G401 (cell line): ENCODE data around the gene MAFG. TPM values are rescaled to one million over a fixed set of nuclear protein-coding genes. Genes with fewer than 3 reads are reported as not detected.

Experiments used
- DNase-seq: peaks from one replicate; pipeline ENCODE4 v3.0.0-alpha.2; 2015; ENCODE audit warnings: low spot score
- in situ Hi-C: cut with HindIII; loops from 2 replicates; pipeline ENCODE4 v1.10.0; 2016; ENCODE audit warnings: low sequenced_read_pairs, mixed read lengths
- total RNA-seq: library from RNA; depleted of rRNA; stranded (reverse); fragments of >200 nt; shearing (Covaris generic); gene quantifications from 2 replicates; pipeline ENCODE4 v1.2.3, GENCODE V29; 2014

MAFG gene
- total RNA-seq, 1 experiment from 2014 or later, result 15.6 TPM

DNA sequence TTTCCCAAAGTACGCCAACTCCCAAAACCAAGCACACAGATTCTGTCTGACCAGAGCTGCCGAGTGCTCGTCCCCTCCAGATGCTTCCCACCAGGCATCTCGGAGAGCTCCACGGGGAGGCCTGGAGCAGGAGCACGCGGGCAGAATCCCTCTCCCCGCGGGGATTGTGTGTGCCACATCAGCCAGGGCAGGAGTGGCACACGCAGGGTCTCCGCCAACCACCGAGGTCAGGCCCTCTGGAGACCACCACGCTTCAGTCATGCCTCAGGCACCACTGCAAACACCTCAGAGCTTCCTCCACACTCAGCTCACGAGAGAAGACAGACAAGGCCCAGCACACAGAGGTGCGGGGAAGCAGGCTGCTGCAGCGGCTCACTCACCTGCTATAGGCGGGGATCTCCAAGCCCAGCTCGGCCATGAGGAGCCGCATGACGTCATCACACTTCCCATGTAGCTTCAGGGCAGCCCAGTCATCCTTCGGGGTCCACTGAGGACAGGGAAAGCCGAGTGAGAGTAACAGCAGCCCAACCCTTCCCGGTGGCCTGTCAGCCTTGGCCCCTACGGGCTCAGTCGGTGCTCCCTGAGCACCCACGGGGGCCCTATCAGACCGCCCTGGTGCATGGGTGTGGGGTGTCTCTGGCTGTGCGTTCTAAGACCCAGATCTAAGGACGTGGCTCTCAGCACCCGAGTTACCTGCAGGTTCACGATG is 14.0 kb downstream of the MAFG start:
- DNase-seq, result no peak
- in situ Hi-C loops, result no loop called here

DNA sequence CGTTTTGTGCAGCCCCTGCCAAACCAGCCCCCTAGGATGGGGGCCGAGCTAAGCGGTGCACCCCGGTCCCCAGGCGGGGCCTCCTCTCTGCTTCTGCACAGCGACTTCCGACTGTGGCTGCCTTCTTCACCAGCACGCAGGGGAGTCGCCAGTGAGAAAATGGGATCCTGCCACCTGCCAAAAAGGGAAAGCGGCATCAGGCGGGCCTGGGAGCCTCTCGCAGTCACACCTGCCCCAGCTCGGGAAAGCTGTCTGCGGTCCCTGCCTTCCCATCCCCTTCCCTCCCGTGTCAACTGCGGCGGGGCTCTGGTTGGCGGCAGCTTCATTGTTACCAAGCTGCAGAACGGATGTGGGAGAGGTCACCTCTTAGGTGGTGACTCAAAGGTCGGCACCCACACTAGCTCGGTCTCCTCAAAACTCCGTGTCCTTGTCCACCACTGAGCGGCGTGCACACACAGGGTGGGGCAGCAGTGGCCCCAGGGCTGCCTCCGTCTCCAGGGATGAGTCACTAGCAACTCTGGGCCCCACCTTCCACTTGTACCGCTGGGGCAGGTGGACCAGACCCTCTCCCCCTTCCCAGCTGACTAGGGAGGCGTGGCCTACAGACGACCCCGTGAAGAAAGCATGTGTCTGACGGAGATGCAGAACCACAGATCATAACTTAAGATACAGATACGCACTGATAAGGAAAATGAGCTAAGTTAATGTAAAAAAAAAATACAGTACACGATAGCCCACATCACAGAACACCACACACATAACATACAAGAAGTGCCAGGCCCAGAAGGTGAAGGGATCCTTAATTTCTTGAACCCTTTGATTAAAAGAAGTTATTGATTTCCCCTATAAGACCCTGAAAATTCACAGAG is 14.9 kb downstream of the MAFG start:
- no peak for DNase-seq
- in situ Hi-C loops, result no loop called here

DNA sequence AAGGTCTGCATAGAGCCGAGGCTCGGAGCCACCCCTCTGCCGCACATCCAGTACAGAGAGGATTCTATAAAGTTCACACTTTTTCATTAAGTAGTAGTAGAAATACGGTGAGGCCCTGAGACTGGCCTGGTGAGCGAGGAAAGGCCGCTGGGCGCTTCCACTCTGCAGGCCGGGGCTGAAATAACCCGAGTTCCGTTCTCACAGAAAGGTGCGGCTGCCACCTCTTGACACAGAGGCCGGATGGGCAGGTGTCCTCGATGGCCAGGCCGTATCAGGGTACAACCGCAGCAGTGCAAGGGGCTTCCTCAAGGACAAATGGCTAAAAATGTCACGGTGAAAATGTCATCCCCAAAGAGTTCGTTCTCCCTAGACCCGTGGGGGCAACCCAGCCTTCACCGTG is 15.6 kb downstream of the MAFG start:
- in situ Hi-C loops, result no loop called here
- no peak for DNase-seq

DNA sequence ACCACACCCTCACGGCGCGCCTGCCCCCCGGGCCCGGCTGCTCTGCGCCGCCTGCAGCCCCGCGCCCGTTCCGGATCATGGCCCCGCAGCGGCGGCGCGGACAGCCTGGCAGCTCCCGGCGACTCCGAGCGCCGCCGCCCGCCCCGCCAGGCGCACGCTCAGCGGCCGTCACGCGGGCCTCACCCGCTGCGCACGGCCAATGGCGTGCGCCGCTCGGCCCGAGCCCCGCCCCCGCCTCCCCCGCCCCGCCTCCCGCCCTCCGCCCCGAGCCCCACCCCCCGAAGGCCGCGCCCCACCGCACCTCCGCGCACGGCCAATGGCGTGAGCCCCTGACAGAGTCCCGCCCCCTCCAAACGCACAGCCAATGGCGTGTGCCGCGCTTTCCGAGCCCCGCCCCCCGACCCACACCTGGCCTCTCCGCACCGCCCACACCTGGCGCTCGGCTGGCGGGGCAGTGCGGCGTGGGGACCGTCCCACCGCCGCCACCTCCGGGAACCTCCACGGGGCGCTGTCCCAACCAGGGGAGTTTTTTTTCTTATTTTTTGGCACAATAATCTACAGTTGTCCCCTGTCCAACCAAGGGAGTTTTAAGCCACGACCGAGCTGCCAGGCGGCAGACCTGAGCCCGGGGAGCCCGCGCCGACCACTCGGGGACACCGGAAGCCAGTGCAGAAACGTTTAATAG is 16.1 kb downstream of the MAFG start, which contains the start of gene PCYT2:
TSS of gene PCYT2 (minus strand) at position 123 of the 685 bp plus-strand sequence. CDS start at position 79, 44 bp downstream.
- DNase-seq, result peak; percentile 93

DNA sequence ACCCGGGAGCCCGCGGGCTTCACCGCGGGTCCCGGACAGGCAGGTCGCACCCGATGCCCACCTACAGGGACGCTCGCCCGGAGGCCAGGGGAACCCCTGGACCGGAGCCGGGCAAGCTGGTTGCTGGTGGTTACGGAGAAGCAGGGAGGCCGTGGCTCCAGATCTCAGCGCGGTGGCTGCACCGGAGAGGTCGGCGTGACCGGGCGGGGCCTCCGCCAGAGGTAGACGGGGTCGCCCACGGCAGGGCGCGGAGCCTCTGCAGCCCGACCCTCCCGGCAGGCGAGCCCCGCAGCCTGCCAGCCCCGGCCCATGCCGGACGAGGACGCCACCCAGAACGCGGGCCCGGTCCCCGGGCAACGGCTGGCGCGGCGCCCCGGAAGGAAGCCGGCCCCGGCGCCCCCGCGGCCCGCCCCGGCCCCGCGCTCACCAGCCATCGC is 16.7 kb downstream of the MAFG start:
- no peak for DNase-seq
- in situ Hi-C loops, result no loop called here

More for the DNA sequence above, 16.1 kb downstream of the MAFG start, which contains the start of gene PCYT2:
- in situ Hi-C loops, result no loop called here

DNA sequence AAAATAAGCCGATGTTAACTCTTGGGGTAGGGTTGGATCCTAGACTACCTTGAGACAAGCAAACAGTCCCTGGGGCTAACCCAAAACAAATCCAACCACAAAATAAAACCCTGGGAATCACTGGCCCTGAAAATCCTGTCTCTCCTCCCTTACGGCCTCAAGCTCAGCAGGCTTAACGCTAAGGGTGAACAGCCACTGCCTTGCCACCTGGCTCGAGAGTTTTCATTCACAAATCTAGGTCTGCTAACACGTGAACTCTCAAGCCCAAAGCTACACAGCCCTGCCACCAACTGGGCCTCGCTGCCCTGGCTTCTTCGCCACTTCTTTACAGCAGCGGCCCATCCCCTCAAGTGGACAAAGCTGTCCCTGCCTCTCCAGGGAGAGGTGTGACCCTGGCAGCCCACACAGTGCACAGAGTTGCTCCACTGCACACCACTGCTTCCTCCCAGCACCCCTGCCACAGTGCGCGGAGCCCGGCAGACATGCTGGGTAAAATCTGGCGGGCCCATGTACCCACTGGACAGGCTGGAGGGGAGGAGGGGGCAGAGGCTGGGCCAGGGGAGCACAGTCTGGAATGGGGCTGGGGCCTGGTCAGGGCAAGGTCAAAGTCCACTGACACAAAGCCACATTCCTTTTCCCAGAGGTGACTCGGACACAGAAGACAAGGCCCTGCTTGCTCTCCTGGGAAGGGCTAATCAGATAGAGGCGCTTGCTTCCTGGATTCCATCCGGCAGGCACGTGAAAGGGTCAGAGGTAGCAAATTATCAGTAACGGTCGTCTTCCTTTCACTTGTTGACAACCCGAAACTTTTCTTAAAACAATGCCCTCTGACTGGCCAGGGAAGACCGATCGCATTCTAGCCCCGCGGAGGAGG is 17.3 kb downstream of the MAFG start:
- in situ Hi-C loops, result no loop called here
- DNase-seq, result peak; percentile 64

DNA sequence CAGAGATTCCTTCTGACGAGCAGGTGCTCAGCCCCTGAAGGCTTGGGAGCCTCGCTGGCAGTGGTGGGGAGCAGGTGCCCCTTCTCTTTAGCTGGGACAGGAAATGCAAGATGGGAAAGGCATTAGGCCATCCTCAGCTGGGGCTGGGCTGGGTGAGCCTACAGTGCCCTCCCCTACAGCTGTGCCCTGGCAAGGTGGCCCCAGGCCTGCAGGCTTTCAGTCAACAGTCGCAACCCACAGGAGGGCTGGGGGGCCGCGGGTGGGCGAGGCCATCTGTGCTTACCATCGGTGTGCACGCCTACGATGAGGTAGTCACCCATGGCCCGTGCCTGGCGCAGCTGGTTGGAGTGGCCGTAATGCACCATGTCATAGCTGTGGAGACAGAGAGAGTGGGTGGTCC is 18.3 kb downstream of the MAFG start:
- in situ Hi-C loops, result no loop called here
- DNase-seq, result no peak

DNA sequence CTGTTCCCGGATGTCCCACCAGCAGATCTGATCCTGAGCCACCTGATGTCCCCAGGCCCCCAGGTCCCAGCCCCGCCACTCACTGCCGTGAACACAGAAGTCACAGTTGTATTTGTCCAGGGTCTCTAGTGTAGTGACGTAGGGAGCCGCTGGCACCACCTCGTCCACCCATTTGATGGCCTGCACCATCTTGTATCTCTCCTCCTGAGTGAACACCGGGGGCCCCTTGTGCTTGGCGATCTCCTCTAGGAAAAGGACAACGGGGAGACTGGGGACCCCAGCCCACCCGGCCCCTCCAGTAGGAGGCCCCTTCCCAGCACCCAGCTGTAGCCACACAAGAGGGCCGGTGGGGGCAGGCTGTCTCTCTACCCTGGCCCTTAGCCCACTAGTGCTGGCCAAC is 18.7 kb downstream of the MAFG start:
- in situ Hi-C loops, result no loop called here
- DNase-seq, result no peak

DNA sequence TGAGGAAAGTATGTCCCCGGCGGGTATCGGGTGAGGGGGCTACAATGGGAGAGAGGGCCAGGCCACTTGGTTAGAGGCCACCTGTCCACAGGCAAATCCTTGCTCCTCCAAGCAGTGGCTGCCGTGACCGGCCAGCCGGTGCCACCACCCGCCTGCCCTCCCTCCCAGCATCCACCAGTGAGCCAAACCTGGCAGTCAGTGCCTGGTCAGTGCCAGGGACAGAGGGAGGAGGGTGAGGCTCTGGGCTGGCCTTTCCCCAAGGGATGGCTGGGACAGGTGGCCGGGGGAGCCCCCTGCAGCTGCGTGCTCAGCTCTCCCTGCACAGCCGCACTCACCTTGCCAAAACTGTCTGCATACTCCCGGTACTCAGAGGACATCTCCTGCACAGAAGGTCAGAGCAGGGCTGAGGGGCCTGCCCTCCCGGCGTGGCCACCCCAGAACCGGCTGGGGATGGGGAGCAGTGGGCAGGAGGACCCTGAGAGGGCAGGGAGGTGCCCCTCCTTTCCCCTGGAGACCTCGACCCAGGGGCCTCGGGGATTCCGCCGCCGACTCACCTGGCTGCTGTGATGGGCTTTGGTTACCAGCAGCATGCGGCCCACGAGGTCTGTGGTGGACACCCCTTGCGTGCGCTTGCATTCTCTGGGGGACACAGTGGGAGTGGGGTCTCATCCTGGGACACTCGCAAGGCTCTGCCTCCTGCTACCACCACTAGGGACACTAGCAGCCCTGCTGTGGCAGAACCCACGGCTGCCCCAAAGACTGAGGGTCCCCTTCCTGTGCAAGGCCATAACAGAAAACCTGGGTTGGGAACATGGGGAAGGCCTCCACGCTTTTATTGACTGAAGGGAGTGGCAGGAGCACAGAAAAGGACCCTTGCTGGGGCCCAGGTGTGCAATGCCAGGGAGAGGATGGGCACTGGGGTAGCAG is 20.1 kb downstream of the MAFG start:
- in situ Hi-C loops, result no loop called here
- DNase-seq, result peak; percentile 84

DNA sequence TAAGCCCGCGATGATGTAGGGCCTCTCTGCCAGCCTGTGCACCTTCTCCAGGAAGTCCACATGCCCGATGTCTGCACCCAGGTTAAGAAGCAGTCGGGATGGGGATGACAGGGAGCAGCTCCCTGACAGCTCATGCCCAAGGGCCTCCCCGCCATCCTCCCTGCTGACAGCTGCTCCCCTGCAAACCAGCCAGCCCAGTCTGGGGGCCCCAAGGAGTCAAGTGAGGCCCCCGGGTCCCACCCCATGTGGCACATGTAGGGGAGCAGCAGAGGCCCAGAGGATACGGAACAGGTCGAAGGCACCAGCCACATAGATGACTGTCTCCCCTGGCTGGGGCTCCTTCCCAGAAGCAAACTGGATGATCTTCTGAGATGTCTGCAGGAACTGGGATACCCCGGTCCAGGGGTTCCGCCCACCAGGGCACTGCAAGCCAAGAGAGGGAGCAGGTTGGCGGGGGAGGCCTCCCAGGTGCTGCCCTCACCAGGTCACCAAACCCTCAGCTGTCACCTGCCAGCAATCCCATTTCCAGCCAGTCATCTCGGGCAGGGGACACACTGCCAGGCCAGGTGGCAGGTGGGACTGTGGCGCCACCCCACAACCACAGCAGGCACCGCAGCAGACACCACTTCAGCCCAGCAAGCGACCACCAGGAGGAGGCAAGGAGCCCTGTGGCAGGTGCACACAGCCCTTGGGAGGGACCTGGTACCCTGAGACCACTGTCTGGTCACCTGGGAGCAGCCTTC is 20.9 kb downstream of the MAFG start:
- no peak for DNase-seq
- in situ Hi-C loops, result no loop called here

DNA sequence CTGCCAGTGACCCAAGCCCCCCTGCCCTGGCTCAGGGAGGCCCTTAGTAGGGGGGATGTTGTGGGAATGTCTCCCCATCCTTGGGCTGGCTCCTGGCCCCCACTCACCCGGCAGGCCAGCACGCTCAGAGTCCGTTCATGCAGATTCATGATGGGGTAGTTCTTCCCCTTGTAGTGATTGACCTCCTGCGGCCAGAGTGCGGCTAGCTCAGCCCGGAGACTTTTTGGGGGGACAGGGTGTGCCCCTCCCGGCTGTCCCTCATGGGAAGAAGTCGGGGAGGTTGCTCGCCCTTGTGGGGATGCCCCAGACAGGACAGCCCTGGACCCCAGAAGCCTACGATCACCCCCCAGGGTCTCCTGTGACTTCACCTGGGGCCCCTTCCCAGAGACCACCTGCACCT is 21.5 kb downstream of the MAFG start:
- DNase-seq, result no peak
- in situ Hi-C loops, result no loop called here

DNA sequence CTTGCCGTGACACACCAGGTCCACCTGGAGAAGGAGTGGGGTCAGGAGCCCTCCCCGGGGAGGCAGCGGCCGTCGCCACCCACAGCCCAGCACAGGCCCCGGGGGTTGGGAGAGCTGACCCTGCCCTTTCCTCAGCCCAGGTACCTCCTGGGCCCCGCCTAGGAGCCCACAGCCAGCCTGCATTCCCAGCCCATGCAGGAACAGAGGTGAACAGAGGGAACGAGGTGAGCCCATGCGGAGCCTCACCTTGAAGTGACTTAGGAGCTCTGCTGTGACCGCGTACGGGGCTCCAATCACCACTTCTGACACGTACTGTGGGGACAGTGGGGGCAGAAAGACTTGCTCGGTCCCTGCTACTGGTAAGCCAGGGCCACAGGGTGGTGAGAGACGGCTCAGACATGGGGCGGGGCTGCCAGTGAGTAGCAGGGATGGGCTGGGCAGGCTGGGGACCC is 22.1 kb downstream of the MAFG start:
- in situ Hi-C loops, result no loop called here
- no peak for DNase-seq

DNA sequence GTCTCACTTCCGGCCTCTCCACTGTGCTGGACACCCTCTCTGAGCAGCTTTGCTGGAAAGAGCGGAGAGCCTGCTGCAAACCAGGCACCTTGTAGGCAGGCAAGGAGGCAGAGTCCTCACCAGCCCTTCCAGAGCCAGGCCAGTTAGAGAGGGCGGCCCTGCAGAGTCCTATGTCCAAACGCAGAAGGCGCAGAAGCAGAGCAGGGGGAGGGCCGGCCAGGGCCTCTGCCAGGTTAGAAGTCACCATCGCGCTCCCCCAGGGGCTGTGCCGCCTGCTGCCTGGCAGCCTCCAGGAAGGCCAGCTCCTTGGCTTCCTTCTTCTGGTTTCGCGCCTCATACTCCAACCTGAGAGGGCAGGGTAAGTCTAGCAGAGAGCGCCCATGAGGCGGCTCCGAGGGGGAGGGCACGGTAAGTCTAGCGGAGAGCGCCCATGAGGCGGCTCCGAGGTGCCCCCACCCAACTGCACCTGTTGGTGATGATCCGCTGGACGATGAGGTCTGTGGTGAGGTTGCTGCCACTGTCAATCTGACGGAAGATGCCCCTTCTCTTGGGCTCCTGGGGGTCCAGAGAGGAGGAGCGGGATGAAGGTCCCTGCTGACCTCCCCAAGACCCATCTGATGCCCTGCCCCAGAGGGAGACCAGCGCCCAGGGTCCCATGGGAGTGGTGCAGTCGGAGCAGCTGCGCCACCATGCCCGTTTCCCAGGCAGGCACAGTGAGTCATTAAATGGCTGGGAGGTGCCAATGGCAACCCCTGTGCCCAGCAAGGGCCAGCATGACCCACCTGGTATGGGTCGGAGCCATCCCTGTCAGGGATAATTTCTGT is 22.7 kb downstream of the MAFG start:
- DNase-seq, result no peak
- in situ Hi-C loops, result no loop called here

DNA sequence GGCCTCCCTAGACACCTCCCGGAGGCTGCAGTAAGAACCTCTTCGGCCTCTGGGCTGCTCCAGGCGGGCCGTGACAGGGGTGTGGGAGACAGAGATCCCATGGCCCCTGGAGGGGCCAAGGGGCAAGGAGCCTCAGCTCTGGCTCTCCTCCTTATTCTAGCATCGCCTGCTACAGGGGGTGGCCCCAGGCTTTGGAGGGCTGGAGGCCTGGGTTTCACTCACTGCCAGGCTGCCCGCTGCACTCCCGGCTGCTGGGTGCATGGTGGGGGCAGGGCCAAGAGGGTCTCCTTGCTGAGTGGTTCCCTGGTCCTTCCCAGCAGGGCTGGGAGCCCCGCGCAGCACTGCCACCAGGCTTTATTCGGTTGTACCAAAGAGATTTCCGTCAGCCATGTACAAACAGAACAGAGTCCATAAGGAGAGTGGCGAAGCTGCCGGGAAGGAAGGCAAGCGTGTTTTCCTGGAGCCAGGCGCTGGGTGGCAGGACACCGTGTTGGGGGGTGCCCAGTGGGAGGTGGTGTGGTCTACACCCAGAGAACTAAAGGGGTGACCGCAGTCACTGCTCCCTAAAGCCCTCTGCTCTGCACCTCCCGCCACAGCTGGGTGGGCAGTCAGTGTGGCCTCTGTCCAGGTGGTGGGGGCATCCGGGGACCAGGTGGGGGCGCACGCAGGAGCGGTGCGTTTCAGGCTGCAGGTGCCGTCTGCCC is 23.5 kb downstream of the MAFG start:
- in situ Hi-C loops, result no loop called here
- no peak for DNase-seq

DNA sequence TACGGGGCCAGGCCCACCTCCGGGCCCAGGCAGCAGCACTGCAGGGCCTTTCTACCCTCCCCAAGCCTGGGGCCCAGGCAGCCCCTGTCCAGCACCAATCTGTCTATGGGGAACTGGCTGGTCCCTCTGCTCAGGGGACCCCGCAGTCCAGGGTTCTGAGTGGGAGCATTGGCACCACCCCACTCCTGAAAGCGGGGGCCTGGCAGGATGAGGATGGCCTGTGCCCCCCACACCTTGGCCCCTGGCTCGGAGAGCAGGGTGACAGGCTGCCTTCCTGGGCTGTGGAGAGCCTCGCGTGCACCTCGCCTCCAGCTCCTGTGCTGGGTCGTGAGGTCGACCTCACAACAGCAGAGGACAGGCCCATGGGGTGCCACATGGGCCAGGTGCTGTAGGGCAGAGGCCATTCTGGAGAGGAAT is 24.1 kb downstream of the MAFG start:
- in situ Hi-C loops, result no loop called here
- no peak for DNase-seq
